Subcutaneous adipose tissue (tissue), 4 donors: ENCODE results near the gene GTF3C2. TPM values are rescaled to one million over a fixed set of nuclear protein-coding genes. Genes with fewer than 3 reads are reported as not detected.

Experiments
- CTCF ChIP-seq: fragments of 450-650 bp; IDR thresholded peaks from one replicate; pipeline ENCODE4 v1.5.1; 2016; ENCODE audit warnings: low read depth, mild to moderate bottlenecking, control low read depth, antibody characterized with exemption, moderate library complexity
- total RNA-seq, 4 donors: library from RNA; depleted of rRNA; stranded (reverse); fragments of >200 nt; gene quantifications; one replicate each; pipeline ENCODE4 v1.1.0, GENCODE V29; 2016

Gene GTF3C2
- total RNA-seq, 4 donors from 2014 or later, result 28.0 to 43.0 (median 34.0) TPM

GRCh38 chr2:27351802-27352598 lies 4.6 kb downstream of the GTF3C2 start:
- TF ChIP-seq CTCF, result no peak

GRCh38 chr2:27350106-27350693 lies 6.4 kb downstream of the GTF3C2 start:
- no peak for TF ChIP-seq CTCF

- TF ChIP-seq CTCF, result no peak
Observed at GRCh38 chr2:27347641-27348040, 8.9 kb downstream of the GTF3C2 start.

- no peak for TF ChIP-seq CTCF
Observed at GRCh38 chr2:27336173-27336572, 20.4 kb downstream of the GTF3C2 start.

- TF ChIP-seq CTCF, result no peak
Observed at GRCh38 chr2:27335311-27335710, 21.3 kb downstream of the GTF3C2 start.

GRCh38 chr2:27324720-27325119 lies 31.8 kb downstream of the GTF3C2 start:
- no peak for TF ChIP-seq CTCF

GRCh38 chr2:27323596-27324285 lies 32.8 kb downstream of the GTF3C2 start:
- TF ChIP-seq CTCF, result no peak
